AG04449 (cell line): ENCODE measurements around the gene SH3GL1.
A peak's percentile ranks its signal among the peaks of the same experiment; 100 is the strongest.

Experiments
- CTCF ChIA-PET: fragments of 350-600 bp; formaldehyde crosslinking; extraction: SDS; loops from one replicate; lab custom pipeline; 2021; ENCODE audit warnings: antibody characterized with exemption; lab: Yijun Ruan, JAX
- POLR2A ChIA-PET: fragments of 400-600, 350-600 bp; formaldehyde crosslinking; extraction: SDS; loops from one replicate; lab custom pipeline; 2020; ENCODE audit warnings: antibody characterized with exemption, inconsistent platforms; lab: Yijun Ruan, JAX
- DNase-seq: peaks from one replicate; pipeline ENCODE4 v3.0.0-alpha.2; 2010; ENCODE audit warnings: low read depth, low spot score
- H3K4me3 ChIP-seq: 2 replicates; pipeline ENCODE4 v1.5.1; 2011; ENCODE audit warnings: low read depth, mild to moderate bottlenecking, control low read depth, low read length
- CTCF ChIP-seq: IDR thresholded peaks from one replicate; pipeline ENCODE4 v1.5.1; 2011; ENCODE audit warnings: mild to moderate bottlenecking, moderate library complexity, low read length, control low read depth, inconsistent platforms; ENCODE audit not compliant: insufficient read depth; ENCODE audit errors: missing control alignments

The SH3GL1 gene, protein sequence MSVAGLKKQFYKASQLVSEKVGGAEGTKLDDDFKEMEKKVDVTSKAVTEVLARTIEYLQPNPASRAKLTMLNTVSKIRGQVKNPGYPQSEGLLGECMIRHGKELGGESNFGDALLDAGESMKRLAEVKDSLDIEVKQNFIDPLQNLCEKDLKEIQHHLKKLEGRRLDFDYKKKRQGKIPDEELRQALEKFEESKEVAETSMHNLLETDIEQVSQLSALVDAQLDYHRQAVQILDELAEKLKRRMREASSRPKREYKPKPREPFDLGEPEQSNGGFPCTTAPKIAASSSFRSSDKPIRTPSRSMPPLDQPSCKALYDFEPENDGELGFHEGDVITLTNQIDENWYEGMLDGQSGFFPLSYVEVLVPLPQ

DNA sequence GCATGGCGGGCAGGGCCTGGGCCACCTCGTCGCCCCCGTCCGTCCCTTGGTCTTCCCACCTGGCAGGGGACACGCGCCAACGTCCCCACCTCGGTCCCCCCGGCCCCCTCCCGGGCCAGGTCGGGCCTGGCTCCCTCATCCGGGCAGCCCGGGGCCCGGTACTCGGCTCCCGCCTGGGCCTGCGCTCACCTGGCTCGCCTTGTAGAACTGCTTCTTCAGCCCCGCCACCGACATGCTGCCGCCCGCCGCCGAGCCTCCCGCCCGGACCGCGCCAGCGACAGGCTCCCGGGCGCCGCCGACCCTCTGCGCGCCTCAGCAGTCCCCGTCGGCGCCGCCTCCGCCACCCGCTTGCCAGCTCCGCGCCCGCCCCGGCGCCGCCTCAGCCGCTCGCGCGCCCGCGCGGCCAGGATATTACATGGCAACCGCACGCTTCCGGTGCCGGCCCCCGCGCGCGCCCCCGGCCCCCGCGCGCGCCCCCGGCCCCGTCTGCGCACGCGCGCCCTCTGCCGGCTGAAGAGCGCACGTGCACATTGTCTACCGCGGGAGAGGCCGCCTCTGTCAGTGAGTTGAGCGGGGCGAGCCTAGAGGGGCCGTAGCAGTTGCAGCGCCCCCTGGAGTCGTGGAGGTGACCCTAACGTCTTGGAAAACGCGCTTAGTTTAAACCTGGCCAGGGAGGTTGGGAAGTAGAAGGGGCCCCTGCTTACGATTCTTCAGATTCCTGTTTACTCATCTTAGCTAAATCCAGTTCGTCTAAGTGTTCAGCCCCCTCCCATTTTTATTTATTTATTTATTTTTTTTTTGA is at the start of gene SH3GL1:
TSS of gene SH3GL1 (minus strand) at position 413 of the 802 bp plus-strand sequence. CDS start at position 234, 179 bp downstream.
- peak; percentile 98 for TF ChIP-seq CTCF
- CTCF ChIA-PET = interaction anchor here (0.6 to 3.3 kb wide), 34 partner anchors 12 to 180 kb away, joined by 3 to 123 read pairs (median 5); partner anchors contain the start of gene MPND
- no peak for DNase-seq
- POLR2A ChIA-PET = interaction anchor here (1.0 kb wide), 2 partner anchors 9 to 415 kb away, joined by 3 to 4 read pairs; partner anchors contain the start of gene EEF2
- peak within 1 kb of the TSS; percentile 86 for H3K4me3 ChIP-seq

- DNase-seq = no peak
- no peak overlapping the region for H3K4me3 ChIP-seq
- POLR2A ChIA-PET = no interaction called here
- TF ChIP-seq CTCF = no peak
- CTCF ChIA-PET = interaction anchor here (2.3 kb wide), 1 partner anchor 49 kb away, joined by 5 read pairs; the partner anchor contains the start of gene SH3GL1
Observed at GRCh38 chr19:4449639-4450028, 49.3 kb upstream of the SH3GL1 start.

DNA sequence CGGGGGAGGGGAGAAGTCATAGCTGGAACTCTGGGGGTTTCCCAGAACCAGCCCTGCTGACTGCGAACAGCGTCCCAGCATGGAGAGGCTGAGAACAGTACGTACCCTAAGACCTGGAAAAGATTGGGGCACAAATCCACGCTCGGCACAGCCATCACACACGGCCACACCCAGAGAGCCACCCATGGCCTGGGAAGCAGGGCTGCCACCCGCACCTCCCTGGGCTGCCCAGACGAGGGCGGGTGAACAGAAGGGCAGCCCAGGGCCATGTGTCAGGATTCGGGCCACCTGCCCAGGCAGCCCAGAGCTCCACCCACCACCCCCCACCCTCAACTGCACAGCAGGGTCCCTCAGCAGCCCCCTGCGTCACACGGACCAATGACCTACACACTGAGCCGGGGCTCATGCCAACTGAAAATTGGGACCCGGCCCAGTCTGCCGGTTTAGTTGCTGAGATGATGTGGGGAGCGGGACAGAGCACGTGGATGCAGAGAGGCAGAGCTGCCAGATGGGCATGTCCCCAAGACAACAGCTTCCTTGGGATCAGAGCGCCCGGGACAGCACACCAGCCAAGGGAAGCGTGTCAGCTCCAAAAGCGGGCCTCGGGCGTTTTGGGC is 48.8 kb upstream of the SH3GL1 start:
- ChIA-PET POLR2A (no interaction called here), CTCF (interaction anchor here (2.3 kb wide), 1 partner anchor 49 kb away, joined by 5 read pairs; the partner anchor contains the start of gene SH3GL1)
- no peak for DNase-seq
- no peak for TF ChIP-seq CTCF
- H3K4me3 ChIP-seq = no peak overlapping the region

- TF ChIP-seq CTCF = no peak
- H3K4me3 ChIP-seq = no peak overlapping the region
- POLR2A ChIA-PET = no interaction called here
- no peak for DNase-seq
- CTCF ChIA-PET = interaction anchor here (0.6 to 2.3 kb wide), 2 partner anchors 8 to 48 kb away, joined by 3 to 5 read pairs; partner anchors contain the start of gene SH3GL1
Observed at GRCh38 chr19:4448147-4448985, 48.0 kb upstream of the SH3GL1 start.

DNA sequence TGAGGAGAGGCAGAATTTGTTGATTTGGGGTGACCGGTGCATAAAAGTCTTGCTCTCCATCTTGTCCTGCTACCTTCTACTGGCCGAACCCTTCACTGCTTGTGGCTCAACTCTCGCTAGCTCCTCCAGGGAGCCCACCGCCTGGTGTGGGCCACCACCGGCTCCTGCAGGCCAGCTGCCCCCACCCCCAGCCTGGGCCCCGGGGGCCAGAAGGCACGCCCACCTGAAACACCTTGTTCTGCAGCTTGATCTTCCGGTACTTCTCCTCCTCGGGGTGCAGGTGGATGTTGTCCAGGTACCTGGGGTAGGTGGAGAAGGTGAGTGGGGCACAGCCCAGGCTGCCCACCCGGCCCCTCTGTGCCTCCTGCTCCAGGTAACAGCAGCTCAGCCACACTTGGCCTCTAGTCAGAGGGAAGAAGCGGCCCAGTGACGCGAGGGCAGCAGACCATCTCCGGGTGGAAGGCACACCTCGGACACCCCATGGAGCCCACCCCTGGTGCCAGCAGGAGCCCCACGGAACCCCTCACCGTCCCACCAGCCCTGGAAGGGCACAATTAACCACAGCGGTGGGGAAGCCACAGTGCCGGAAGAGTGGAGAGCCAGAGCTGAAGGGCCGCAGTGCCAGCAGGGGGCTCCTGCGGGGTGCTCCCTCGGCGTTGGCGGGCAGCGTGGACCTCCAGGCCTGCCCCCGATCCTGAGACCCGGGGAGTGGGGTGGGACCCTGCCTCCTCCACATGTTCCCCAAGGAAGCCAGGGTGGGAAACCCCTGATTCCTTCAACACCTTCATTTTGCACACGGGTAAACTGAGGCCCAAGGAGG is 47.2 kb upstream of the SH3GL1 start:
- TF ChIP-seq CTCF = no peak
- no peak overlapping the region for H3K4me3 ChIP-seq
- ChIA-PET POLR2A (interaction anchor here (0.7 kb wide), 1 partner anchor 9 kb away, joined by 4 read pairs; no protein-coding TSS in a partner anchor), CTCF (interaction anchor here (0.6 kb wide), 1 partner anchor 9 kb away, joined by 3 read pairs; no protein-coding TSS in a partner anchor)
- DNase-seq = no peak
